B cell (primary cell): Measurements from ENCODE around the gene KLHL15. TPM values are rescaled to one million over a fixed set of nuclear protein-coding genes. Genes with fewer than 3 reads are reported as not detected.

ENCODE experiments used
- ATAC-seq: fragments of 200-7000 bp; cut with Tn5 transposase; one replicate; pipeline ENCODE4 v1.10.0; 2021; ENCODE audit warnings: low read depth, mild to moderate bottlenecking, moderate number of reproducible peaks, moderate library complexity
- CTCF ChIA-PET: fragments of 350-600 bp; sonication (Branson Sonifier 250); formaldehyde crosslinking; loops from one replicate; lab custom pipeline; 2021; ENCODE audit warnings: antibody characterized with exemption, inconsistent platforms; lab: Charles Lee
- POLR2A ChIA-PET: fragments of 350-600 bp; sonication (Branson Sonifier 250); formaldehyde crosslinking; loops from one replicate; lab custom pipeline; 2021; ENCODE audit warnings: antibody characterized with exemption; lab: Charles Lee
- DNase-seq: peaks from one replicate; pipeline ENCODE4 v3.0.0; 2013
- H2AFZ ChIP-seq: 2 replicates; pipeline ENCODE4 v1.6.1; 2012; ENCODE audit warnings: mild to moderate bottlenecking, low read depth, low read length; ENCODE audit not compliant: insufficient read depth, poor library complexity, severe bottlenecking
- H3K27ac ChIP-seq, 2 donors: 1 replicate in 1 of 2; 2 replicates in 1 of 2; pipeline ENCODE4 v1.5.1; 2012 to 2013; ENCODE audit warnings: low read length in 2 of 2, mild to moderate bottlenecking in 2 of 2, moderate library complexity in 1 of 2
- H3K27me3 ChIP-seq, 4 experiments: fragments of 200-600 bp in 1 of 4; sonication (generic) in 1 of 4; replicated peaks in 1 of 4; 1 replicate in 2 of 4; 2 replicates in 2 of 4; pipeline versions ENCODE4 v1.6.1 to v1.7.0; 2013 to 2016; ENCODE audit warnings: low read length in 3 of 4, mild to moderate bottlenecking in 2 of 4, mixed read lengths in 1 of 4, moderate library complexity in 1 of 4; ENCODE audit not compliant: insufficient read depth in 4 of 4, control insufficient read depth in 3 of 4; ENCODE audit errors: control extremely low read depth in 1 of 4
- H3K36me3 ChIP-seq, 2 experiments: replicated peaks in 1 of 2; 1 replicate in 1 of 2; 2 replicates in 1 of 2; pipeline versions ENCODE4 v1.6.1 to v1.7.1; 2013; ENCODE audit warnings: low read length in 1 of 2; ENCODE audit not compliant: insufficient read depth in 2 of 2, control insufficient read depth in 1 of 2; ENCODE audit errors: control extremely low read depth in 1 of 2, extremely low read depth in 1 of 2
- H3K4me1 ChIP-seq, 2 donors: fragments of 200-600 bp in 1 of 2; sonication (generic) in 1 of 2; 1 replicate in 1 of 2; 2 replicates in 1 of 2; pipeline versions ENCODE4 v1.5.1 to v1.6.1; 2013 to 2017; ENCODE audit warnings: low read length in 2 of 2; ENCODE audit not compliant: control insufficient read depth in 2 of 2, insufficient read depth in 2 of 2
- H3K4me2 ChIP-seq: replicated peaks from 2 replicates; pipeline ENCODE3; 2012; ENCODE audit warnings: mild to moderate bottlenecking, low read depth, low read length; ENCODE audit not compliant: poor library complexity, severe bottlenecking
- H3K4me3 ChIP-seq, 5 experiments: fragments of 200-600 bp in 1 of 5; sonication (generic) in 1 of 5; 1 replicate in 3 of 5; 2 replicates in 2 of 5; pipeline versions ENCODE4 v1.5.1 to v1.7.0; 2011 to 2016; ENCODE audit warnings: low read length in 4 of 5, mild to moderate bottlenecking in 4 of 5, low read depth in 2 of 5, control low read depth in 1 of 5, moderate library complexity in 1 of 5; ENCODE audit not compliant: insufficient read depth in 1 of 5; ENCODE audit errors: control extremely low read depth in 1 of 5, extremely low read depth in 1 of 5
- H3K79me2 ChIP-seq: fragments of 200-600 bp; sonication (generic); one replicate; pipeline ENCODE4 v1.6.0; 2016; ENCODE audit warnings: low read length; ENCODE audit not compliant: control insufficient read depth, insufficient read depth
- H3K9ac ChIP-seq: fragments of 200-600 bp; sonication (generic); 2 replicates; pipeline ENCODE4 v1.6.1; 2017; ENCODE audit warnings: mild to moderate bottlenecking, low read length, moderate library complexity
- H3K9me3 ChIP-seq, 3 donors: one replicate each; pipeline versions ENCODE4 v1.6.1 to v1.7.1; 2013; ENCODE audit warnings: low read length in 2 of 3; ENCODE audit not compliant: control insufficient read depth in 2 of 3, insufficient read depth in 1 of 3; ENCODE audit errors: control extremely low read depth in 1 of 3
- H4K20me1 ChIP-seq: 2 replicates; pipeline ENCODE4 v1.6.0; 2012; ENCODE audit warnings: mild to moderate bottlenecking, low read length; ENCODE audit not compliant: insufficient read depth, control insufficient read depth, poor library complexity, severe bottlenecking
- H3K27ac Mint-ChIP-seq: one replicate; pipeline ENCODE4 v1.8.0; 2021; ENCODE audit warnings: mixed read lengths
- H3K27me3 Mint-ChIP-seq: one replicate; pipeline ENCODE4 v1.8.0; 2021; ENCODE audit warnings: mixed read lengths
- H3K4me1 Mint-ChIP-seq: one replicate; pipeline ENCODE4 v1.8.0; 2021; ENCODE audit warnings: mixed read lengths
- H3K4me3 Mint-ChIP-seq: one replicate; pipeline ENCODE4 v1.8.0; 2021; ENCODE audit warnings: mixed read lengths
- H3K9me3 Mint-ChIP-seq: one replicate; pipeline ENCODE4 v1.8.0; 2022; ENCODE audit warnings: mixed read lengths; ENCODE audit not compliant: insufficient read depth
- EZH2 ChIP-seq: IDR thresholded peaks from 2 replicates; pipeline ENCODE4 v1.6.1; 2012; ENCODE audit warnings: borderline replicate concordance, low read depth, mild to moderate bottlenecking, moderate library complexity, low read length; ENCODE audit not compliant: insufficient read depth, poor library complexity, severe bottlenecking
- WGBS: methylation state at CpG from one replicate; pipeline ENCODE4 v1.1.5; 2013; ENCODE audit warnings: missing lambda C conversion rate; ENCODE audit not compliant: insufficient coverage; 5-methylcytosine and 5-hydroxymethylcytosine counted together
- intact Hi-C: fragments of 100-400 bp; cut with micrococcal nuclease; formaldehyde crosslinking; loops from one replicate; pipeline ENCODE4 v1.10.0; 2022
- polyA plus RNA-seq: library from polyadenylated mRNA; depleted of rRNA; stranded (reverse); fragments of >200 nt; gene quantifications from 2 replicates; pipeline ENCODE4 v1.2.3, GENCODE V29; 2012
- total RNA-seq, 2 donors: library from RNA; stranded (reverse); fragments of 120-200 nt in 1 of 2; gene quantifications; 1 replicate in 1 of 2; 2 replicates in 1 of 2; pipeline versions ENCODE4 v1.2.3 to v1.2.4, GENCODE V29; 2013 to 2022
- TF ChIP-seq, protein P1 (sequence below): fragments of 200-600 bp; IDR thresholded peaks from one replicate; pipeline ENCODE4 v1.8.0; 2022; ENCODE audit warnings: antibody characterized with exemption, mild to moderate bottlenecking

The KLHL15 gene
- total and polyA plus RNA-seq, 2 donors (not counting 1 experiment from before 2014, with no cell fraction given): 5.4 to 8.2 TPM

- H3K4me2 ChIP-seq: no peak overlapping the region
- peaks cover 0 to 3% of the 10 kb centered on the region in 2 experiments for H3K36me3 ChIP-seq
- POLR2A ChIA-PET: no interaction called here
- no peak overlapping the region for H3K4me3 ChIP-seq
- no peak for ATAC-seq
- H3K9me3 ChIP-seq: no peaks in the 10 kb centered on the region
- Mint-ChIP-seq H3K27ac (no peak overlapping the region), H3K9me3 (no peaks in the 10 kb centered on the region), H3K4me1 (peaks cover 3% of the 10 kb centered on the region), H3K4me3 (no peak overlapping the region), H3K27me3 (no peaks in the 10 kb centered on the region)
- peaks cover 11% of the 10 kb centered on the region for H3K79me2 ChIP-seq
- TF ChIP-seq, protein P1, sequence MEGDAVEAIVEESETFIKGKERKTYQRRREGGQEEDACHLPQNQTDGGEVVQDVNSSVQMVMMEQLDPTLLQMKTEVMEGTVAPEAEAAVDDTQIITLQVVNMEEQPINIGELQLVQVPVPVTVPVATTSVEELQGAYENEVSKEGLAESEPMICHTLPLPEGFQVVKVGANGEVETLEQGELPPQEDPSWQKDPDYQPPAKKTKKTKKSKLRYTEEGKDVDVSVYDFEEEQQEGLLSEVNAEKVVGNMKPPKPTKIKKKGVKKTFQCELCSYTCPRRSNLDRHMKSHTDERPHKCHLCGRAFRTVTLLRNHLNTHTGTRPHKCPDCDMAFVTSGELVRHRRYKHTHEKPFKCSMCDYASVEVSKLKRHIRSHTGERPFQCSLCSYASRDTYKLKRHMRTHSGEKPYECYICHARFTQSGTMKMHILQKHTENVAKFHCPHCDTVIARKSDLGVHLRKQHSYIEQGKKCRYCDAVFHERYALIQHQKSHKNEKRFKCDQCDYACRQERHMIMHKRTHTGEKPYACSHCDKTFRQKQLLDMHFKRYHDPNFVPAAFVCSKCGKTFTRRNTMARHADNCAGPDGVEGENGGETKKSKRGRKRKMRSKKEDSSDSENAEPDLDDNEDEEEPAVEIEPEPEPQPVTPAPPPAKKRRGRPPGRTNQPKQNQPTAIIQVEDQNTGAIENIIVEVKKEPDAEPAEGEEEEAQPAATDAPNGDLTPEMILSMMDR: no peak
- no peak for TF ChIP-seq EZH2
- CTCF ChIA-PET: no interaction called here
- H3K27ac ChIP-seq: no peak overlapping the region
- no peak overlapping the region for H2AFZ ChIP-seq
- DNase-seq: no peak
- intact Hi-C loops: no loop called here
- WGBS: no CpG with 5 or more reads among the region's 5 CpGs
- H3K4me1 ChIP-seq: no peaks in the 10 kb centered on the region
- no peaks in the 10 kb centered on the region for H3K27me3 ChIP-seq
- H4K20me1 ChIP-seq: no peaks in the 10 kb centered on the region
- H3K9ac ChIP-seq: no peak overlapping the region
Measured at GRCh38 chrX:23999671-24000070, 27.3 kb downstream of the KLHL15 start.

- no CpG with 5 or more reads among the region's 3 CpGs for WGBS
- intact Hi-C loops: no loop called here
- ChIA-PET POLR2A (no interaction called here), CTCF (interaction anchor here (1.1 kb wide), 1 partner anchor 84 kb away, joined by 3 read pairs; no protein-coding TSS in a partner anchor)
- DNase-seq: no peak
- Mint-ChIP-seq H3K4me1 (no peaks in the 10 kb centered on the region), H3K9me3 (no peaks in the 10 kb centered on the region), H3K27ac (no peak overlapping the region), H3K4me3 (no peak overlapping the region), H3K27me3 (no peaks in the 10 kb centered on the region)
- no peak overlapping the region for H3K9ac ChIP-seq
- no peak overlapping the region for H3K4me3 ChIP-seq
- no peaks in the 10 kb centered on the region for H4K20me1 ChIP-seq
- ATAC-seq: no peak
- H3K27ac ChIP-seq: no peak overlapping the region
- H3K4me2 ChIP-seq: no peak overlapping the region
- no peaks in the 10 kb centered on the region for H3K4me1 ChIP-seq
- H3K36me3 ChIP-seq: peaks cover 1 to 10% of the 10 kb centered on the region in 2 experiments
- no peak for TF ChIP-seq EZH2
- TF ChIP-seq, protein P1: no peak
- H3K9me3 ChIP-seq: no peaks in the 10 kb centered on the region
- peaks cover 10% of the 10 kb centered on the region for H3K79me2 ChIP-seq
- no peak overlapping the region for H2AFZ ChIP-seq
- no peaks in the 10 kb centered on the region for H3K27me3 ChIP-seq
Measured at GRCh38 chrX:23993012-23993633, 33.9 kb downstream of the KLHL15 start.
